Esophagus (tissue), 2 donors: ENCODE data around the gene HSD11B1L. TPM values are rescaled to one million over a fixed set of nuclear protein-coding genes. Genes with fewer than 3 reads are reported as not detected.

Experiments used
- H3K27ac ChIP-seq, 2 donors: one replicate each; pipeline ENCODE4 v1.5.1; 2013; ENCODE audit warnings: low read depth in 2 of 2, mild to moderate bottlenecking in 2 of 2, inconsistent platforms in 1 of 2, low read length in 1 of 2, moderate library complexity in 1 of 2
- H3K27me3 ChIP-seq, 2 donors: one replicate each; pipeline ENCODE4 v1.6.1; 2013; ENCODE audit warnings: low read length in 2 of 2, control low read depth in 1 of 2, mild to moderate bottlenecking in 1 of 2; ENCODE audit not compliant: insufficient read depth in 2 of 2, control insufficient read depth in 1 of 2
- H3K36me3 ChIP-seq, 2 donors: one replicate each; pipeline ENCODE4 v1.6.1; 2013; ENCODE audit warnings: low read length in 1 of 2; ENCODE audit not compliant: control insufficient read depth in 2 of 2, insufficient read depth in 2 of 2
- H3K4me1 ChIP-seq, 2 donors: one replicate each; pipeline ENCODE4 v1.6.1; 2013; ENCODE audit warnings: low read length in 1 of 2; ENCODE audit not compliant: control insufficient read depth in 2 of 2, insufficient read depth in 2 of 2
- H3K4me3 ChIP-seq, 2 donors: one replicate each; pipeline ENCODE4 v1.5.1; 2013; ENCODE audit warnings: low read length in 2 of 2, mild to moderate bottlenecking in 2 of 2, low read depth in 1 of 2, moderate library complexity in 1 of 2
- H3K9me3 ChIP-seq, 2 donors: one replicate each; pipeline ENCODE4 v1.6.1; 2013; ENCODE audit warnings: mild to moderate bottlenecking in 2 of 2, low read depth in 1 of 2, low read length in 1 of 2, moderate library complexity in 1 of 2; ENCODE audit not compliant: control insufficient read depth in 2 of 2, insufficient read depth in 1 of 2
- WGBS, 2 donors: extraction: QIAGEN DNeasy Blood & Tissue Kit; methylation state at CpG; one replicate each; pipeline ENCODE4 v1.1.7; 2013; 5-methylcytosine and 5-hydroxymethylcytosine counted together
- polyA plus RNA-seq, 2 donors: library from polyadenylated mRNA; stranded (reverse); fragments of 200-250 nt; gene quantifications; one replicate each; pipeline ENCODE4 v1.2.3, GENCODE V29; 2013
- donor health status: healthy with polysubstance abuse.
- donor health status: Bipolar disorder and iron deficiency.

HSD11B1L gene
- polyA plus RNA-seq, 2 donors = 3.8 to 4.1 TPM

DNA sequence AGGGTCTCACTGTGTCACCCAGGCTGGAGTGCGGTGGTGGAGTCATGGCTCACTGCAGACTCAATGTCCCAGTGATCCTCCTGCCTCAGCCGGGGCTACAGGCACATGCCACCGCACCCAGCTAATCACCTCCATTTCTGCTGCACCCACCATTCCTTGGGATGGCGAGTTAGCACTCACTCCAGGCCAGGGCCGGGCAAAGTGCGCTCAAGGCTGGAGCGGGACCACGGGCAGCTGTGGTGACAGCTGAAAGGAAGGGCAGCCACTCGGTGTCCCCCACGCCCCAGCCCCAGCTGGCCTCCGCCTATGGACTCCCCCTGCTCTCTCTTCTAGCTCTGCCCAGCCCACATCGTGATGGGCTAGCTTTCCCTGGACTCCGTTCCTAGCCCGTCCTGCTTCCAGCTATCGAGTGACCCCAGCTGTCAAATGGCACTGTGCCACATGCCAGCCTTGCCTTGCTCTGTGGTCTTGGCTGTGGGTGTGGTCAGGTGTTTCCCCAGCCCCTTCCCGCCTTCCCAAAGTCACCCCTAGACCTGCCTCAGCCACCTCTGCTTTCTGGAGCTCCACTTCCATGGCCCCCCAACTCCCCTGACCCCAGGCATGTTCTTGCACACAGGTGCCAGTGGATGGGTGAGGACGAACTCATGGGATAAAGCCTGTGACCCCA lies 4.6 kb upstream of the HSD11B1L start:
- peaks cover 4 to 8% of the 10 kb centered on the region in 2 donors for H3K4me1 ChIP-seq
- H3K27ac ChIP-seq = no peak overlapping the region
- peaks cover 0 to 11% of the 10 kb centered on the region in 2 donors for H3K36me3 ChIP-seq
- no peak overlapping the region for H3K4me3 ChIP-seq
- no peaks in the 10 kb centered on the region for H3K27me3 ChIP-seq
- H3K9me3 ChIP-seq = no peaks in the 10 kb centered on the region
- WGBS, 2 donors = 65 to 66% methylated on average over 17 of the region's 17 CpGs

DNA sequence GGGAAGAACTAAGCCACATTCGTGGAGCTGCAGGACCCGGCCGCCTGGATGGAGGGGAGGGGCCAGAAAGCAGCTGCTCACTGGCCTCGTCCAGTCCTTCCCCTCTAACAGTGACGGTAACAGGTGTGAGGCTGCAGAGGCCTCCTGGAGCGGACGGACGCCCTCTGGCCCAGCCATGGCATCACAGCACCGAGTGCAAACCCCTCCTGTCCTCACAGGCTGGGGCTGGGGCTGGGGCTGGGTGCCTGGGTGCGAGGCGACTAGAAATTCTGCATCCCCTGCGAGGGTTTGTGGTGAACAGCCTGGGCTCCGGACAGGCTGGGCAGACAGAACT lies 4.1 kb upstream of the HSD11B1L start:
- no peaks in the 10 kb centered on the region for H3K9me3 ChIP-seq
- WGBS, 2 donors = 69 to 75% methylated on average over 13 of the region's 13 CpGs

DNA sequence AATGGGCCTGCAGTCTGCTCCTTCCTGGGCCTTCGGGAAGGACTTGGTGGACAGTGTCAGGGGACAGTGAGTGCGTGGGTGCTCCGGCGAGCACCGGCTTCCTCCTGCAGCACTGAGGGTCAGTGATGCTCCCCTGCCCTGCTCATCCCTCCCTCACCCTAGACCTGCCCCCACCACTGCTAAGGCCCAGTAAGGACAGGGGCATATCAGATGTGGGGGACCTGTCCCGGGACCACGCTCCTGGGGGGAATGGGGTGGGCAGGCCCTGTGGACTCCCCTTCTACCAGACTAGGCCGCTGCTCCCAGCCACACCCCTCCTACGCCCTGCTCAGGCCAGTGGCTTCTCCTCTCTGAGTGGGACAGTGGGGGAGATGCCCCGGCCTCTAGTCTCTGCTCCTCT lies 3.7 kb upstream of the HSD11B1L start:
- H3K27ac ChIP-seq = no peak overlapping the region
- no peaks in the 10 kb centered on the region for H3K27me3 ChIP-seq
- WGBS, 2 donors = 88 to 90% methylated on average over 10 of the region's 10 CpGs
- H3K9me3 ChIP-seq = no peaks in the 10 kb centered on the region
- no peak overlapping the region for H3K4me3 ChIP-seq
- peaks cover 0 to 5% of the 10 kb centered on the region in 2 donors for H3K36me3 ChIP-seq
- peaks cover 4 to 11% of the 10 kb centered on the region in 2 donors for H3K4me1 ChIP-seq

More for the DNA sequence above, 4.1 kb upstream of the HSD11B1L start:
- Histone ChIP-seq H3K27ac (no peak overlapping the region), H3K27me3 (no peaks in the 10 kb centered on the region), H3K36me3 (peaks cover 0 to 9% of the 10 kb centered on the region in 2 donors), H3K4me1 (peaks cover 4 to 11% of the 10 kb centered on the region in 2 donors), H3K4me3 (no peak overlapping the region)

DNA sequence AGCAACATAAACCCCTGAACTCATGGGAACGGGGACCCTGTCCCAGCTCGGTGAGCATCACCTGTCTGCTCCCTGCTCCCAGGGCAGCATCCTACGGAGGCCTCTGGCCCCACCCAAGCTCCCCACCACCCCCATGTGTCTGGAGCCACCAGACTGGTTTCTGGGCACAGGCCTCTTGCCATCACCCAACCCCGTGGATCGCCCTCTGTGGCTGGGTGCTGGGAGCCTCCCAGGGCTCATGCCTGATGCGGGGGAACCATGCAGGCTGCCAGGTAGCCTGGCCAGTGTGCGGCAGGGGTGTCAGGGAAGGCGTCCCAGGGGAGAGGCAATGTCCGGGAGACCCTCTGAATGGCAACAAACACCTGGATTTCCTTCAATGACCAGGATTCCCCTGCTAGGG lies 3.2 kb upstream of the HSD11B1L start:
- WGBS, 2 donors = 79 to 80% methylated on average over 9 of the region's 9 CpGs

DNA sequence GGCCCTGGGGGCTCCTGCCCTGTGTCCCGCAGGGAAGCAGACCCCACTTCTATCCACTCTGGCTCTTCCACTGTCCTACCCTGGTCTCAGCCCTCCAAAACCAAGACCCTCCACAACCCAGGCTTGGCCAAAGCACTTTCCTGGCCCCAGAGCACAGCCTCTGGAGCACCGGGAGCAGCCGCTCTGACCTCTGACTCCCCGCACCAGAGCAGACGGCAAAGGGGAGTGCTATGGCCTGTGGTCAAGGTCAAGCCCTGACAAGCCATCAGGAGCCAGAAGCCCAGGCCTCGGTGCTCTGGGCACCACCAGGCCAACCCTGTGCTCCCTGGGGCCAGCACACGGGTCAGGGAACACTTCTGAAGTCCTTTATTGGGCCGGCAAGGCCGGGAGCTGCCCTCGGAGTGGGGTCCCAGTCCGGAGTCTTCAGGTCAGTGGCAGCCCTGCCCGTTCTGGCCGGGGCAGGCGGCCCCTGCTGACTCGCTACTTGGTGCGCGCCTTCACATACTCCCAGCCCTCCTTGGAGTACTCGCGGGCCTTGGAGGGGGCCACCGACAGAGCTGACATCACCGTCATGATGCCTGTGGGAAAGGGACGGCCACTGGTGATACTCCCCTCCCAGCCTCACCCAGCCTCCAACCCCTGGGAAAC lies 2.6 kb upstream of the HSD11B1L start:
- Histone ChIP-seq H3K27me3 (no peaks in the 10 kb centered on the region), H3K4me1 (peaks cover 4 to 11% of the 10 kb centered on the region in 2 donors), H3K4me3 (no peak overlapping the region), H3K9me3 (no peaks in the 10 kb centered on the region), H3K27ac (no peak overlapping the region), H3K36me3 (peaks cover 0 to 5% of the 10 kb centered on the region in 2 donors)
- 90 to 92% methylated on average over 22 of the region's 22 CpGs for WGBS, 2 donors

More for the DNA sequence above, 3.2 kb upstream of the HSD11B1L start:
- Histone ChIP-seq H3K36me3 (peaks cover 0 to 5% of the 10 kb centered on the region in 2 donors), H3K4me1 (peaks cover 4 to 11% of the 10 kb centered on the region in 2 donors), H3K27ac (no peak overlapping the region), H3K9me3 (no peaks in the 10 kb centered on the region), H3K27me3 (no peaks in the 10 kb centered on the region), H3K4me3 (no peak overlapping the region)

DNA sequence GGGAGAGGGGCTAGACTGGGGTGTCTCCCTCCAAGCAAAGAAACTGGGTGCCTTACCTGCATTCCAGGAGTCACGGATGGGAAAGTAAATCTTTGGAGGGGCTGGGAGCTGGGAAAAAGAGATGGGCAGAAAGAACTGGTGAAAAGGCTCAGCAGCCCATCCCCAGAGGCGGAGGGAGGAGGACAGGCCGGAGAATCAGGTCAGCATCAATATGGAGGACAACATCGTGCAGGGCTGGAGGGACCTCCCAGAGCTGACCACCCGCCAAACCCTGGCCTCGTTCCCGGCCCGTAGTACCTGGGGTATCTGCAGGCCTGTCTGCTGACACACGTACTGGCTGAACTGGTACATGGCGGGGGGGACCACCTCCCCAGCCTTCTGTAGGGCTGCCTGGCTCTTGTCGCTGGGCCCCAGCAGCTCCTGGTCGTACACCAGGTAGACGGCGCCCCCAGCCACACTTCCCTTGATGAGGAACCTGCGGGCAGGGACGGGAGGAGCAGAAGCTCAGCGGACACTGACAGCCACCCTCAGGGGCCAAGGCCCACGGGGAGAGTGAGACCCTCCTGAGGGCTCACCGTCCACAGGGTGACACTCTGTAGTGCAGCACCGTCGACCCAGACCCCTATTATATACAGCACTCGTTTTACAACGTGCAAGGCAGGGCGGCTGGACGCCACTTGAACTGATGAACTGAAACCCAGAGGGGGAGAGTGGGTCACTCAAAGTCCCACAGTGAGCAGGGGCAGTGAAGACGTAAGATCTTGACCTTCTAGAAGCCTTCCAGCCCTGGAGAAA lies 1.3 kb upstream of the HSD11B1L start:
- Histone ChIP-seq H3K9me3 (no peaks in the 10 kb centered on the region), H3K36me3 (peaks cover 0 to 5% of the 10 kb centered on the region in 2 donors), H3K27ac (peak overlapping the region; percentile 89 to 91), H3K4me3 (peak overlapping the region; percentile 67 to 82), H3K4me1 (peaks cover 4 to 11% of the 10 kb centered on the region in 2 donors), H3K27me3 (no peaks in the 10 kb centered on the region)
- WGBS, 2 donors = 19 to 22% methylated on average over 26 of the region's 26 CpGs

DNA sequence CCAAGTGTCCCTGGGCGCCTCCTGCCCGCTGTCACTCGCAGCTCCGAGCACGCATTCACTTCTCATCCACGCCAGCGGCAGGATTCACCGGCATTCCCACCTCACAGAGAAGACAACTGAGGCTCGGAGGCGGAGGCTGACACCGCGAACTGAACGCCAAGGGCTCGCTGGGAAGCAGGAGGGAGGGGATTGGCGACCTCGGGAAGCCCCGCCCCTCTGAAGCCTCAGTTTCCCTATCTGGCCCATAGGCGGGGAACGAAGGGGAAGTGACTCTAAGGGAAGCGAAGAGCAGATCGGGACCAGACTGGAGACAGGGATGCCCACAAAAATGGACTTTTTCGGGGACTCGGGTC lies 767 bp upstream of the HSD11B1L start:
- H3K9me3 ChIP-seq = no peaks in the 10 kb centered on the region
- no peaks in the 10 kb centered on the region for H3K27me3 ChIP-seq
- H3K27ac ChIP-seq = peak overlapping the region; percentile 89 to 91
- H3K4me3 ChIP-seq = peak overlapping the region; percentile 67 to 82
- H3K36me3 ChIP-seq = peaks cover 0 to 5% of the 10 kb centered on the region in 2 donors
- H3K4me1 ChIP-seq = peaks cover 4 to 11% of the 10 kb centered on the region in 2 donors
- 0% methylated on average over 23 of the region's 23 CpGs for WGBS, 2 donors

DNA sequence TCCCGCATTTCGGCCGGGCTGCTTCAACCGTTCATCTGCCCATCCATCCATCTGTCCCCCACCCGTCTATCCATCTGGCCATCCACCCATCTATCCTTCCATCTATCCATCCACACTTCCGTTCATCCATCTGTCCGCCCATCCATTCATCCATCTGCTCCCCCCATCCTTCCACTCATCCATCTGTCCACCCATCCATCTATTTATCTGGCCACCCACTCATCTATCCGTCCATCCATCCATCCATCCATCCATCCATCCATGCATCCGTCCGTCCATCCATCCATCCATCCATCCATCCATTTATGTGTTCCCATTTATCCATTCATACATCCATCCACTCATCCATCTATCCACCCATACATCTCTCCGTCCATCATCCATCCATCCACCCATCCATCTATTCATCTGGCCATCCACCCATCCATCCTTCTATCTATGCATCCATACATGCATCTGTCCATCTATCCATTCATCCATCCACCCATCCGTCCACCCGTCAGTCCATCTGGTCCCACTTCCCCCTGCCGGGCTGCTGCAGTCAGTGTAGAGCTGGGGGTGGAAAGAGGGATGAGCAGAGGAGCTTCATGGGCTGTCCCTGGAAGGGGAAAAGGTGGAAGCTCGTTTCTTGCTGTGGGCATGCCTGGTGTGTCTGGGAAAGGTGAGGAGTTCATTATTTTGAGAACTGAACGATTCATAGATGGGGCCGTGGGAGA lies 722 bp downstream of the HSD11B1L start:
- Histone ChIP-seq H3K27me3 (no peaks in the 10 kb centered on the region), H3K27ac (no peak overlapping the region), H3K4me3 (peak overlapping the region; percentile 67 to 82), H3K36me3 (peaks cover 0 to 5% of the 10 kb centered on the region in 2 donors), H3K9me3 (no peaks in the 10 kb centered on the region), H3K4me1 (peaks cover 7 to 11% of the 10 kb centered on the region in 2 donors)
- WGBS, 2 donors = 63 to 67% methylated on average over 17 of the region's 17 CpGs

DNA sequence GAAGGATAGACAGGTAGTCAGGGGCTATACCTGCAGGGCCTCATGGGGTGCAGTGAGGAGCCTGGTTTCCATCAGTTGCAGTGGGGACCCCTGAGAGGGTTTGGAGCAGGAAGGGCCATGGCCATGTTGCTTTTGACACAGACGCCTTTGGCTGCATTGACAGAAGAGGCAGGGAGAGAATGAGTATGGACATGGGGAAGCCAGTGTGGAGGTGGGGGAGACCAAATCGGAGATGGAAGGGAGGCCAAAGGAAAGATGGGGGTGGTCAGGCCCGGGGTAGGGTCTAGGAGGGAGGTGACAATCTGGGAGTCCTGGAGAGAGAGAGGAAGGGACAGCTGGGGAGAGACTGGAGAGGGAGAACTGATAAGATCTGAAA lies 1.3 kb downstream of the HSD11B1L start:
- Histone ChIP-seq H3K4me3 (no peak overlapping the region), H3K4me1 (peaks cover 7 to 11% of the 10 kb centered on the region in 2 donors), H3K27me3 (no peaks in the 10 kb centered on the region), H3K9me3 (no peaks in the 10 kb centered on the region), H3K27ac (no peak overlapping the region), H3K36me3 (peaks cover 0 to 5% of the 10 kb centered on the region in 2 donors)
- 92% methylated on average over 3 of the region's 3 CpGs for WGBS, 2 donors
